Tibial nerve (tissue), 4 donors: ENCODE measurements around the gene SGSM1. TPM values are rescaled to one million over a fixed set of nuclear protein-coding genes. Genes with fewer than 3 reads are reported as not detected.

Source experiments
- DNase-seq, 2 donors: peaks; one replicate each; pipeline ENCODE4 v3.0.0-alpha.2; 2019; ENCODE audit warnings: low spot score in 2 of 2
- H3K27ac ChIP-seq, 4 donors: fragments of 200-600 bp; sonication (generic) in 3 of 4; one replicate each; pipeline ENCODE4 v1.5.1; 2017 to 2019; ENCODE audit warnings: mild to moderate bottlenecking in 1 of 4
- H3K27me3 ChIP-seq, 2 donors: fragments of 200-600 bp; sonication (generic) in 1 of 2; one replicate each; pipeline versions ENCODE4 v1.5.1 to v1.6.0; 2017 to 2019
- H3K36me3 ChIP-seq, 3 donors: fragments of 200-600 bp; sonication (generic); one replicate each; pipeline ENCODE4 v1.5.1; 2018 to 2019
- H3K4me1 ChIP-seq, 4 donors: fragments of 200-600 bp; sonication (generic) in 3 of 4; one replicate each; pipeline ENCODE4 v1.5.1; 2017 to 2019
- H3K4me3 ChIP-seq, 4 donors: fragments of 200-600 bp; sonication (generic) in 3 of 4; one replicate each; pipeline ENCODE4 v1.5.1; 2017 to 2019; ENCODE audit warnings: mild to moderate bottlenecking in 1 of 4, moderate library complexity in 1 of 4
- H3K9me3 ChIP-seq, 4 donors: fragments of 200-600 bp; sonication (generic) in 3 of 4; one replicate each; pipeline ENCODE4 v1.5.1; 2017 to 2019
- CTCF ChIP-seq, 5 experiments: fragments of 200-600 bp in 3 of 5; fragments of 450-650 bp in 2 of 5; sonication (generic) in 3 of 5; IDR thresholded peaks; one replicate each; pipeline ENCODE4 v1.5.1; 2016 to 2019; ENCODE audit warnings: antibody characterized with exemption in 5 of 5, mild to moderate bottlenecking in 3 of 5, moderate library complexity in 2 of 5
- EP300 ChIP-seq, 2 donors: sonication (generic); formaldehyde crosslinking; IDR thresholded peaks; one replicate each; pipeline ENCODE4 v1.6.1; 2017; ENCODE audit warnings: antibody characterized with exemption in 2 of 2, mild to moderate bottlenecking in 1 of 2
- POLR2A ChIP-seq, 2 donors: fragments of 450-650 bp; IDR thresholded peaks; one replicate each; pipeline ENCODE4 v1.6.1; 2017; ENCODE audit warnings: antibody characterized with exemption in 2 of 2, mild to moderate bottlenecking in 2 of 2, moderate library complexity in 2 of 2
- WGBS, 2 donors: methylation state at CpG; one replicate each; pipeline ENCODE4 v1.1.5; 2018; 5-methylcytosine and 5-hydroxymethylcytosine counted together
- total RNA-seq, 4 donors: library from RNA; depleted of rRNA; stranded (reverse); fragments of >200 nt; gene quantifications; one replicate each; pipeline ENCODE4 v1.1.0, GENCODE V29; 2016

SGSM1 gene
- total RNA-seq, 4 donors from 2014 or later: 0.22 to 1.5 (median 0.70) TPM

GRCh38 chr22:24796056-24796455 lies 10.0 kb upstream of the SGSM1 start:
- Histone ChIP-seq H3K27ac (no peak overlapping the region), H3K36me3 (no peaks in the 10 kb centered on the region), H3K27me3 (no peaks in the 10 kb centered on the region), H3K4me3 (no peak overlapping the region), H3K4me1 (no peaks in the 10 kb centered on the region), H3K9me3 (no peaks in the 10 kb centered on the region)
- no peak for TF ChIP-seq POLR2A (IDR thresholded peaks at IDR 0.05)
- TF ChIP-seq CTCF (IDR thresholded peaks at IDR 0.05): no peak
- no peak for TF ChIP-seq EP300 (IDR thresholded peaks at IDR 0.05)
- WGBS, 2 donors: 79 to 84% methylated on average over 3 of the region's 3 CpGs
- no peak for DNase-seq

GRCh38 chr22:24796860-24797259 lies 9.2 kb upstream of the SGSM1 start:
- WGBS, 2 donors: 76 to 77% methylated on average over 4 of the region's 4 CpGs
- no peak for DNase-seq
- Histone ChIP-seq H3K36me3 (no peaks in the 10 kb centered on the region), H3K9me3 (no peaks in the 10 kb centered on the region), H3K4me3 (no peak overlapping the region), H3K27ac (no peak overlapping the region), H3K27me3 (no peaks in the 10 kb centered on the region), H3K4me1 (no peaks in the 10 kb centered on the region)
- TF ChIP-seq CTCF (IDR thresholded peaks at IDR 0.05): no peak
- no peak for TF ChIP-seq POLR2A (IDR thresholded peaks at IDR 0.05)
- TF ChIP-seq EP300 (IDR thresholded peaks at IDR 0.05): no peak

GRCh38 chr22:24801901-24802465 lies 4.0 kb upstream of the SGSM1 start:
- no peak for DNase-seq
- Histone ChIP-seq H3K27ac (no peak overlapping the region), H3K9me3 (no peaks in the 10 kb centered on the region), H3K4me3 (no peak overlapping the region), H3K36me3 (no peaks in the 10 kb centered on the region), H3K4me1 (peaks cover 0 to 12% (median 3%) of the 10 kb centered on the region in 4 donors), H3K27me3 (no peaks in the 10 kb centered on the region)
- 84 to 86% methylated on average over 6 of the region's 6 CpGs for WGBS, 2 donors
- no peak for TF ChIP-seq CTCF (IDR thresholded peaks at IDR 0.05)
- TF ChIP-seq EP300 (IDR thresholded peaks at IDR 0.05): no peak
- TF ChIP-seq POLR2A (IDR thresholded peaks at IDR 0.05): no peak

GRCh38 chr22:24803064-24803542 lies 2.9 kb upstream of the SGSM1 start:
- H3K4me1 ChIP-seq: peaks cover 0 to 17% (median 3%) of the 10 kb centered on the region in 4 donors
- H3K36me3 ChIP-seq: no peaks in the 10 kb centered on the region
- no peak overlapping the region for H3K27ac ChIP-seq
- no peak for TF ChIP-seq EP300 (IDR thresholded peaks at IDR 0.05)
- TF ChIP-seq POLR2A (IDR thresholded peaks at IDR 0.05): no peak
- TF ChIP-seq CTCF (IDR thresholded peaks at IDR 0.05): peak; percentile 56 to 87 (median 81)
- WGBS, 2 donors: 58 to 75% methylated on average over 3 of the region's 3 CpGs
- DNase-seq: peak; percentile 32 to 61
- H3K9me3 ChIP-seq: no peaks in the 10 kb centered on the region
- no peaks in the 10 kb centered on the region for H3K27me3 ChIP-seq
- no peak overlapping the region for H3K4me3 ChIP-seq

GRCh38 chr22:24806663-24807001 lies 621 bp downstream of the SGSM1 start:
- 31 to 40% methylated on average over 9 to 11 of the region's 11 CpGs for WGBS, 2 donors
- H3K4me1 ChIP-seq: peaks cover 0 to 35% (median 3%) of the 10 kb centered on the region in 4 donors
- peak overlapping the region; percentile 30 to 68 (median 46) for H3K4me3 ChIP-seq
- TF ChIP-seq CTCF (IDR thresholded peaks at IDR 0.05) (no peak), EP300 (IDR thresholded peaks at IDR 0.05) (no peak), POLR2A (IDR thresholded peaks at IDR 0.05) (no peak)
- DNase-seq: no peak
- no peaks in the 10 kb centered on the region for H3K27me3 ChIP-seq
- peak overlapping the region in 3 of 4 donors; percentile 76 to 86 (median 79) for H3K27ac ChIP-seq
- H3K9me3 ChIP-seq: no peaks in the 10 kb centered on the region
- no peaks in the 10 kb centered on the region for H3K36me3 ChIP-seq
